K562 (cell line): ENCODE measurements around the gene PODXL. TPM values are rescaled to one million over a fixed set of nuclear protein-coding genes. Genes with fewer than 3 reads are reported as not detected.

ENCODE experiments used
- ATAC-seq: fragments of 200-7000 bp; cut with Tn5 transposase; 3 replicates; pipeline ENCODE4 v1.9.1; 2020; ENCODE audit warnings: moderate library complexity
- BruUV-seq: library from RNA; stranded (reverse); fragments of 400-500 nt; replicated peaks from 2 replicates; lab custom pipeline; 2021; lab: Mats Ljungman, UMichigan
- CTCF ChIA-PET: fragments of 300-600 bp; formaldehyde crosslinking; extraction: SDS; loops from one replicate; lab custom pipeline; 2021; ENCODE audit warnings: low intra/inter-chr PET ratio; lab: Yijun Ruan, JAX
- POLR2A ChIA-PET: fragments of 300-600, 350-650 bp; sonication (Branson Sonifier 250); formaldehyde crosslinking; extraction: SDS; loops from one replicate; lab custom pipeline; 2021; ENCODE audit warnings: antibody characterized with exemption, inconsistent platforms; lab: Yijun Ruan, JAX
- DNase-seq, 4 experiments: peaks; one replicate each; pipeline versions ENCODE4 v3.0.0 to v3.0.0-alpha.2; 2011 to 2018; ENCODE audit warnings: low spot score in 3 of 4, mixed read lengths in 3 of 4; ENCODE audit errors: extremely low read depth in 1 of 4
- FAIRE-seq: peaks from 2 replicates; lab custom pipeline; 2011; peaks lifted over from hg19 to GRCh38; lab: Jason Lieb, UNC
- H2AFZ ChIP-seq: 2 replicates; pipeline ENCODE4 v1.6.0; 2011; ENCODE audit warnings: low read depth, low read length, control low read depth, inconsistent platforms
- H3K27ac ChIP-seq: fragments of 200-600 bp; 3 replicates; pipeline ENCODE4 v1.8.0; 2011; ENCODE audit warnings: low read depth, mild to moderate bottlenecking, control low read depth, inconsistent platforms, low read length, moderate library complexity, mixed read lengths; ENCODE audit errors: extremely low read depth
- H3K27me3 ChIP-seq, 2 experiments: fragments of 300-600 bp in 1 of 2; 2 replicates in 1 of 2; 3 replicates in 1 of 2; pipeline versions ENCODE4 v1.6.0 to v1.8.0; 2011; ENCODE audit warnings: inconsistent platforms in 2 of 2, low read length in 2 of 2, mild to moderate bottlenecking in 1 of 2, mixed read lengths in 1 of 2, moderate library complexity in 1 of 2; ENCODE audit not compliant: control insufficient read depth in 2 of 2, insufficient read depth in 2 of 2
- H3K36me3 ChIP-seq: fragments of 300-600 bp; 3 replicates; pipeline ENCODE4 v1.8.0; 2011; ENCODE audit warnings: mild to moderate bottlenecking, low read length, inconsistent platforms; ENCODE audit not compliant: control insufficient read depth, insufficient read depth
- H3K4me1 ChIP-seq, 2 experiments: fragments of 200-600 bp in 1 of 2; replicated peaks in 1 of 2; 2 replicates in 1 of 2; 3 replicates in 1 of 2; pipeline versions ENCODE4 v1.5.1 to v1.8.0; 2011; ENCODE audit warnings: inconsistent platforms in 2 of 2, low read length in 2 of 2, mild to moderate bottlenecking in 1 of 2, mixed read lengths in 1 of 2, moderate library complexity in 1 of 2; ENCODE audit not compliant: control insufficient read depth in 2 of 2, insufficient read depth in 2 of 2
- H3K4me2 ChIP-seq: 2 replicates; pipeline ENCODE4 v1.6.1; 2011; ENCODE audit warnings: low read length, control low read depth, inconsistent platforms, mixed read lengths; ENCODE audit not compliant: insufficient read depth
- H3K4me3 ChIP-seq: fragments of 200-600 bp; sonication (generic), shearing (Covaris generic); 2 replicates; pipeline ENCODE4 v1.5.1; 2016; ENCODE audit warnings: control low read depth, inconsistent platforms
- H3K79me2 ChIP-seq: fragments of 200-600 bp; 3 replicates; pipeline ENCODE4 v1.8.0; 2011; ENCODE audit warnings: low read length, inconsistent platforms; ENCODE audit not compliant: control insufficient read depth, insufficient read depth
- H3K9ac ChIP-seq, 2 experiments: 2 replicates each; pipeline versions ENCODE4 v1.6.0 to v1.6.1; 2011; ENCODE audit warnings: low read depth in 2 of 2, low read length in 2 of 2, control low read depth in 1 of 2, inconsistent platforms in 1 of 2, mild to moderate bottlenecking in 1 of 2, mixed read lengths in 1 of 2; ENCODE audit not compliant: insufficient read depth in 1 of 2
- H3K9me1 ChIP-seq: one replicate; pipeline ENCODE4 v1.6.0; 2011; ENCODE audit warnings: inconsistent platforms, mild to moderate bottlenecking, low read length, moderate library complexity; ENCODE audit not compliant: control insufficient read depth, insufficient read depth
- H3K9me3 ChIP-seq: replicated peaks from 2 replicates; pipeline ENCODE4 v1.5.1; 2011; ENCODE audit warnings: low read depth, low read length, inconsistent platforms; ENCODE audit not compliant: control insufficient read depth, insufficient read depth
- H4K20me1 ChIP-seq: replicated peaks from 2 replicates; pipeline ENCODE4 v1.6.1; 2011; ENCODE audit warnings: low read length, inconsistent platforms, mixed read lengths; ENCODE audit not compliant: control insufficient read depth, insufficient read depth
- ATF2 ChIP-seq: sonication (generic); formaldehyde crosslinking; IDR thresholded peaks from 2 replicates; pipeline ENCODE4 v1.8.1; 2022; ENCODE audit warnings: missing genetic modification reagents
- CBX2 ChIP-seq: fragments of 200-600 bp; sonication (generic); IDR thresholded peaks from one replicate; pipeline ENCODE4 v1.6.1; 2012; ENCODE audit warnings: mild to moderate bottlenecking, low read length, inconsistent platforms; ENCODE audit not compliant: insufficient read depth, poor library complexity, severe bottlenecking
- EZH2 ChIP-seq: IDR thresholded peaks from 2 replicates; pipeline ENCODE4 v1.6.1; 2012; ENCODE audit warnings: low read depth, mild to moderate bottlenecking, inconsistent platforms, low read length, borderline replicate concordance
- NELFE ChIP-seq: IDR thresholded peaks from 2 replicates; pipeline ENCODE4 v1.6.1; 2011; ENCODE audit warnings: mild to moderate bottlenecking; ENCODE audit not compliant: insufficient read depth, insufficient read length
- TEAD4 ChIP-seq, 2 experiments: sonication (generic) in 1 of 2; formaldehyde crosslinking in 1 of 2; IDR thresholded peaks; 2 replicates each; pipeline versions ENCODE4 v1.6.1 to v1.8.0; 2012 to 2022; ENCODE audit warnings: borderline replicate concordance in 1 of 2, inconsistent platforms in 1 of 2, low read length in 1 of 2, mild to moderate bottlenecking in 1 of 2, missing genetic modification reagents in 1 of 2
- ZFX ChIP-seq: sonication (generic); formaldehyde crosslinking; IDR thresholded peaks from 2 replicates; pipeline ENCODE4 v1.8.0; 2022; ENCODE audit warnings: mild to moderate bottlenecking, missing genetic modification reagents, moderate library complexity
- ZNF384 ChIP-seq: IDR thresholded peaks from 2 replicates; pipeline ENCODE4 v1.6.1; 2012; ENCODE audit warnings: low read depth, low read length, improper control_type of control experiment
- WGBS: fragments of 100-300 bp; shearing (Covaris generic); methylation state at CpG from one replicate; pipeline ENCODE4 v1.1.6; 2016; ENCODE audit warnings: low coverage, mixed read lengths; ENCODE audit not compliant: insufficient coverage; ENCODE audit errors: missing lambda C conversion rate; 5-methylcytosine and 5-hydroxymethylcytosine counted together
- in situ Hi-C: fragments of 300-500 bp; cut with MboI; formaldehyde crosslinking; loops from 4 replicates; pipeline ENCODE4 v1.15.0; 2018; ENCODE audit warnings: inconsistent platforms, mixed read lengths
- intact Hi-C: fragments of 100-400 bp; cut with micrococcal nuclease; formaldehyde crosslinking; loops from 2 replicates; pipeline ENCODE4 v1.14.2; 2022
- polyA plus RNA-seq, 8 experiments: library from polyadenylated mRNA; depleted of rRNA in 4 of 8; stranded (reverse) in 5 of 8; unstranded in 3 of 8; fragments of >200 nt; fragmentation: Nextera tagmentation in 2 of 8; fragmentation: Illumina TruSeq in 1 of 8; extraction: Ambion mirVana in 2 of 8; extraction: Trizol in 1 of 8; gene quantifications; 2 replicates each; pipeline versions ENCODE4 v1.2.1 to v1.2.3, GENCODE V29; 2011 to 2014; ENCODE audit warnings: inconsistent platforms in 1 of 8, missing spikeins in 1 of 8
- total RNA-seq, 7 experiments: library from RNA; depleted of rRNA in 6 of 7; stranded (reverse); fragments of >200 nt in 6 of 7; fragmentation: Illumina TruSeq in 2 of 7; extraction: Trizol in 2 of 7; gene quantifications; 2 replicates each; pipeline versions ENCODE4 v1.2.1 to v1.2.3, GENCODE V29; 2011 to 2021; ENCODE audit warnings: low replicate concordance in 1 of 7

The PODXL gene
- total and polyA plus RNA-seq, 9 of the 15 experiments (the other 6 are each of a cell fraction or from before 2014, with no cell fraction given), result 0.01 to 0.73 (median 0.07) TPM

GRCh38 chr7:131555552-131556052, 826 bp downstream of the PODXL start:
- CTCF ChIA-PET, result interaction anchor here (0.6 kb wide), 1 partner anchor 44 kb away, joined by 3 read pairs; no protein-coding TSS in a partner anchor
- H3K27me3 ChIP-seq, result peaks cover 70 to 91% of the 10 kb centered on the region in 2 experiments

GRCh38 chr7:131554880-131555516, 1.4 kb downstream of the PODXL start:
- ATAC-seq, result no peak
- Histone ChIP-seq H3K27me3 (peaks cover 65 to 87% of the 10 kb centered on the region in 2 experiments), H3K4me2 (no peak overlapping the region), H3K9me1 (no peaks in the 10 kb centered on the region), H4K20me1 (peaks cover 21% of the 10 kb centered on the region), H3K27ac (no peak overlapping the region), H3K4me1 (peaks cover 0 to 19% of the 10 kb centered on the region in 2 experiments; a peak in 2 of 5 replicates), H2AFZ (no peak overlapping the region), H3K36me3 (no peaks in the 10 kb centered on the region), H3K79me2 (no peaks in the 10 kb centered on the region), H3K9ac (peak overlapping the region in 1 of 2 experiments; percentile 7; a peak in 1 of 4 replicates), H3K4me3 (no peak overlapping the region), H3K9me3 (no peaks in the 10 kb centered on the region)
- POLR2A ChIA-PET, result interaction anchor here (0.6 to 1.3 kb wide), 3 partner anchors 61 to 589 kb away, joined by 3 to 4 read pairs (median 3); no protein-coding TSS in a partner anchor
- in situ Hi-C loops, result no loop called here
- intact Hi-C loops, result no loop called here
- CTCF ChIA-PET, result no interaction called here
- no TSS peak for BruUV-seq
- no peak for TF ChIP-seq TEAD4 (IDR thresholded peaks at IDR 0.05; ENCODE audit: low read length)
- TF ChIP-seq TEAD4 (CRISPR knock-in tag; IDR thresholded peaks at IDR 0.05; ENCODE audit: borderline replicate concordance), result 0 out of 2 replicates have a peak, but pooled peaks have one; percentile 35
- TF ChIP-seq ZNF384, result no peak
- no peak for TF ChIP-seq ATF2
- 8% methylated on average over 12 of the region's 12 CpGs for WGBS
- no peak for FAIRE-seq
- no peak for DNase-seq

More at GRCh38 chr7:131555552-131556052, 826 bp downstream of the PODXL start:
- DNase-seq, result no peak
- H2AFZ ChIP-seq, result peak overlapping the region; percentile 65; the same call in 1 of the 2 replicates
- BruUV-seq, result no TSS peak
- 0 out of 2 replicates have a peak, but pooled peaks have one; percentile 74 for TF ChIP-seq EZH2
- TF ChIP-seq CBX2, result peak; percentile 89
- TF ChIP-seq ZFX (CRISPR knock-in tag), result 0 out of 2 replicates have a peak, but pooled peaks have one; percentile 9
- TF ChIP-seq NELFE, result no peak
- TF ChIP-seq, all 486 proteins: peak for 3
- FAIRE-seq (no peak), ATAC-seq (no peak)
- no peak overlapping the region for H3K4me2 ChIP-seq
- no peaks in the 10 kb centered on the region for H3K36me3 ChIP-seq
- 11% methylated on average over 30 of the region's 30 CpGs for WGBS
- peak overlapping the region in 1 of 2 experiments; percentile 66; a peak in 1 of 4 replicates for H3K9ac ChIP-seq
- peaks cover 0 to 19% of the 10 kb centered on the region in 2 experiments; a peak in 2 of 5 replicates for H3K4me1 ChIP-seq
- H4K20me1 ChIP-seq, result peaks cover 21% of the 10 kb centered on the region
- H3K4me3 ChIP-seq, result no peak overlapping the region
- in situ Hi-C loops, result no loop called here
- POLR2A ChIA-PET, result no interaction called here
- no peaks in the 10 kb centered on the region for H3K9me1 ChIP-seq
- intact Hi-C loops, result no loop called here
- no peak overlapping the region for H3K27ac ChIP-seq
- H3K79me2 ChIP-seq, result no peaks in the 10 kb centered on the region
- no peaks in the 10 kb centered on the region for H3K9me3 ChIP-seq
